CD4-positive, alpha-beta T cell treated with Interferon gamma for 1 hour (primary cell): Measurements from ENCODE around the gene GANAB.
"Not testable (repeated sequence)": the region's sequence is repeated elsewhere in the genome, so short reads cannot be mapped to it uniquely, and the experiment has no call there.

Experiments used
- DNase-seq: peaks from one replicate; pipeline ENCODE4 v3.0.0-alpha.2; 2020

The GANAB gene

DNA sequence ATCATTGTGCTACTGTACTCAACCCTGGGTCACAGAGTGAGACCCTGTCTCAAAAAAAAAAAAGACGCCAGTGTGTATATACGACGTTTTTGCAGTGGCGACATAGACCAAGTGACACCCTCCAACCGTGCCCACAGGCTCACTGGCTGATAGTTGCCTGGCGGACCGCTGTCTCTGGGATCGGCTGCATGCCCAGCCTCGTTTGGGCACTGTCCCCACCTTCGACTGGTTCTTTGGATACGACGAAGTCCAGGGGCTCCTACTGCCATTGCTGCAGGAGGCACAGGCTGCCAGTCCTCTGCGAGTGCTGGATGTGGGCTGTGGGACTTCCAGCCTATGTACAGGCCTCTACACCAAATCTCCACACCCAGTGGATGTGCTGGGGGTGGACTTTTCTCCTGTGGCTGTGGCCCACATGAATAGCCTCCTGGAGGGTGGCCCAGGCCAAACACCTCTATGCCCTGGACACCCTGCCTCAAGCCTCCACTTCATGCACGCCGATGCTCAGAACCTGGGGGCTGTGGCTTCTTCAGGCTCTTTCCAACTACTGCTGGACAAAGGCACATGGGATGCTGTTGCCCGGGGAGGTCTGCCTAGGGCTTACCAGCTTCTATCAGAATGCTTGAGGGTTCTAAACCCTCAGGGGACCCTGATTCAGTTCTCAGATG is 20.0 kb upstream of the GANAB start:
- no peak for DNase-seq

DNA sequence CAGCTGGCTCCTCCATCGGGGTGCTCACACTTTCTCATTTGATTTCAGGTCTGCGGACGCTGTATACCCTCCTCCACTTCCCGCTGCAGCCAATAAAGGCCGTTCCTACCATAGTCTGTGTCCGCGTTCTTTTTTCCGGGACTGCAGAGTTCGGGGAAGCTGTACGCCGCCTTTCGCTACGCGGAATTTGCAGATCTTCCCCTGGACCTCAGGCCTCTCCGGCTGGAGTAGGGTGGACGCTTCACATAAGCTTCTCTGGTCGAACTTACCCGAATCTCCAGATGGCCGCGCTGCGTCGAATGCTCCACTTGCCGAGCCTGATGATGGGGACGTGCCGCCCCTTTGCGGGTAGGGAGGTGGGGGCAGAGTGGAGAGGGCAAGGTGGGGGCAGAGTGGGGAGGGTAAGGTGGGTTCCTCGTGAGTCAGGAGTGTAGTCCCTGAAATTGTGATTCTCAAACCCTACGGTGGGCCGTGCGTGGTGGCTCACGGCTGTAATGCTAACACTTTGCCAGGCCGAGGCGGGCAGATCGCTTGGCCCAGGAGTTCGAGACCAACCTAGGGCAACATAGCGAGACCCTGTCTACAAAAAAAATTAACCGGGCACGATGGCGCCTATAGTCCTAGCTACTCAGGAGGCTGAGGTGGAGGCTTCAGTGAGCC is 19.3 kb upstream of the GANAB start:
- DNase-seq, result peak; percentile 58

DNA sequence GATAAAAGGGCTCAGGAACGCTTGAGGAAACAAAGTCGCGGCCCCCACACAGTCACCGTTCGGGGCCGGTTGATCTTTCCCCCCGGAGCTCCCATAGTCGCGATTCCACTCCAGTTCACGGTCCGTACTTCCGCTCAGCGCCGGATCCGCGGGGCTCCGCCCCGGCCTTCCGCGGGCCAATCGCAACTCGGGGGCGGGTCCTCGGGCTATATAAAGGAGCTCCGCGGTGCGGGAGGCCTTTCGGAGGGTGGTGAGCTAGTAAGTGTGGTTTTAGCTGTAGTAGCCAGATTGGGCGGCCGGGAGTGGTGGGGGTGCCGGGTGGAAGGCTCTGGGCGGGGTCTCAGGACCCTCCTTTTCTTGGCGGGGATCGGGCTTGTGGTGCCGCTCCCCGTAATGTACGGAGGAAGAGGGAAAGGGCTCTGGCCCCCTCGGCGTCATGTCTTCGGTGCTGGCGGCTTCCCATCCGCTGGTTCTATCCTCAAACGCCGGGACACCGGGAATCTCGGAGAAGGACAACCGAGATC is 18.7 kb upstream of the GANAB start, which contains the start of the genes C11orf98 and CSKMT:
Gene C11orf98 (minus strand): TSS at position 136 of the 524 bp plus-strand sequence. CDS start 41 bp downstream, at position 95.
Gene CSKMT (plus strand): TSS at position 238 of the 524 bp plus-strand sequence. CDS start 568 bp downstream, outside the sequence.
- DNase-seq, result peak; percentile 92

DNA sequence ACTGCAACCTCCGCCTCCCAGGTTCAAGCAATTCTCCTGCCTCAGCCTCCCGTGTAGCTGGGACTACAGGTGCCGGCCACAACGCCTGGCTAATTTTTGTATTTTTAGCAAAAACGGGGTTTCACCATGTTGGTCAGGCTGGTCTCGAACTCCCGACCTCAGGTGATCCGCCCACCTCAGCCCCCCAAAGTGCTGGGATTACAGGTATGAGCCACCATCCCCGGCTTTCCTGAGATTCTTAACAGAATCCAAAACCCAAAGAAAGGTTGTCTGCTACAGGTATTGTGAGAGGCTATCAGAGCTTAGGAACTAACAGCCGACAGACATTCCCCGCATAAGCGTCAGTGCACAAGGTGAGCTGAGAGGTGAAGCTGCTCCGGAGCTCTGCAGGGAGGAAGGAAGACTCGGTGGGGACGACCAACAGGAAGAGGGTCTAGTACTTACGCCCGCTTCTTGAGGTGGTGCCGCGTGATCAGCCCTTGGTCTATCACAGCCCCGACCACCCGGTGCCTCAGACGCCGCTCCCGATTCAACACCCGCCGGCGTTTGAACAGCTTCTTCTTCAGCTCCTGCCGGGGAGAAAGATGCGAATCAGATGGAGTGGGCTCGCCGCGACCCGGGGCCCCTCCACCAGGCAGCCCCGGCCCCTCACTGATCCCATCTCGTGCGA is 18.1 kb upstream of the GANAB start:
- DNase-seq, result peak; percentile 56

DNA sequence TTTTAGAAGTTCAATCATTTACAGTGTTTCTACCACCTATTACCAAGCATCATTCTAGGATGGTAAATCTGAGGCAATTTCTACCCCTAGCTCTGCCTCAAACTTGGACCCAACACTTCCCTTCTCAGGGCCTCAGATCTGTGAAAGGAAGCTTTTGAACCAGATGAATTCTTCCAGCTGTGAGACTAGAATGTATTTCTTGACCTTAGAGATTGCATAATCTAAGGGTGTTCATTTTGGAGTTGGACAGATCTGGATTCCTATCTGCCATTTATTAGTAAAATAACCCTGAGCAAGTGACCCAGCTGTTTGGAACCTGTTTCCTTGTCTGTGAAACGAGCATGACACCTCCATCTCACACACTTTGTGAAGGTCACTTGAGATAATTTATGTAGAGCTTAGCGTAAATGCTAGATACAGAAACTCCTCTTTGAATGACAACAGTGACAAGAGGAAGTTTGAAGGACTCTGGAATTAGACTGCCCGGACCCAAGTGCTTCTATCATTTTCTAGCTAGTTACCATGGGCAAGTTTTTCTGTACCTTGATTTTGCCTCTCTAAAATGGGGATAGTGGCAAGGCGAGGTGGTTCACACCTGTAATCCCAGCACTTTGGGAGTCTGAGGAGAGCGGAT is 10.5 kb upstream of the GANAB start:
- DNase-seq, result no peak

DNA sequence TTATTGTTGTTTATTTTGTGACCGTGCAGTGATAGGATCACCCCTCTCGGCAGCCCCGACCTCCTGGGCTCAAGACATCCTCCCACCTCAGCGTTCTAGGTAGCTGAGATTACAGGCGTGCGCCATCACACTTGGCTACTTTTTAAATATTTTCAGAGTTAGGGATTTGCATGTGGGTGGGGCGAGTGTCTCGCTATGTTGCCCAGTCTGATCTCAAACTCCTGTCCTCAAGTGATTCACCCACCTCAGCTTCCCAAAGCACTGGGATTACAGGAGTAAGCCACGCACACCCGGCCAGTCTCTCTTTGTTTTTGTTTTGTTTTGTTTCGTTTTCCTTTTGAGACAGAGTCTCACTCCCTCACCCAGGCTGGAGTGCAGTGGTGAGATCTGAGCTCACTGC is 7.9 kb upstream of the GANAB start:
- DNase-seq, result no peak

DNA sequence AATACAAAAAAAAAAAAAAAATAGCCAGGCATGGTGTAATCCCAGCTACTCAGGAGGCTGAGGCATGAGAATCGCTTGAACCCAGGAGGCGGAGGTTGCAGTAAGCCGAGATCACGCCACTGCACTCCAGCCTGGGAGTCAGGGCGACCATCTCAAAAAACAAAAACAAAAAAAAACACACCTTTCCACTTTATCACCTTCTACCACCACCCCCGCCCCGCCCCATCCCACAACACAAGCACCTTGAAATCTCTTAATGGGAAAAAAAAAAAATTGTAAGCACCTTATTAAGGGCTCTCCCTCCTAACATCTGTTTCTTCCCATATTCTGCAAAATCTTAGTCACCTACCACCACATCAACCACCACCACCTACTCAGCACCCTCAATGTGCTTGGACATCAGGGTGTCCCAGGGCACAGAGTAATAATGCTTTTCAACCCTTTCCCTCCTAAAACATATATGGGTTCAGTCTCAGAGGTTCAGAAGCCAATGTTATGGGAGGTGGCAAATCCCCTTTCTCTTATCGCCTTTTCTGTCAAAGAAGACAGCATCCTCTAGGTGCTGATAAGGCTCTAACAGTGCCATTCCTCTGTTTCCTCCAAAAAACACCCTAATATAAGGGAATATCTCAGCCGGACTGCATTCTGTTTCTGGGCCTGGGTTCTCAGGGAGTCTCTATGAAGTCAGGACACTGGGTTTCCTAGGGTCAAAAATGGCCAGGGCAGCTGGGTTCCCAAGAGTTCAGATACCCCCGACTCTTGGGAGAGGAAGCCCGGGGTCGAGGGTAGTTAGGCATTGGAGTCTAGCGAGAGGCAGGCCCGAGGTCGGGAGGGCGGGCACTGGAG is 6.0 kb upstream of the GANAB start:
- DNase-seq, result no peak

DNA sequence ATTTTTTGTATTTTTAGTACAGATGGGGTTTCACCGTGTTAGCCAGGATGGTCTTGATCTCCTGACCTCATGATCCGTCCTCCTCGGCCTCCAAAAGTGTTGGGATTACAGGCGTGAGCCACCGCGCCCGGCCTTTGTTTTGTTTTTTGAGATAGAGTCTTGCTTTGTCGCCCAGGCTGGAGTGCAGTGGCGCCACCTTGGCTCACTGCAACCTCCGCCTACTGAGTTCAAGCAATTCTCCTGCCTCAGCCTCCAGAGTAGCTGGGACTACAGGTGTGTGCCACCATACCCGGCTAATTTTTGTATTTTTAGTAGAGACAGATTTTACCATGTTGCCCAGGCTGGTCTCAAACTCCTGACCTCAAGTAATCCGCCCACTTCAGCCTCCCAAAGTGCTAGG is 3.9 kb upstream of the GANAB start:
- DNase-seq, result not testable (repeated sequence)

DNA sequence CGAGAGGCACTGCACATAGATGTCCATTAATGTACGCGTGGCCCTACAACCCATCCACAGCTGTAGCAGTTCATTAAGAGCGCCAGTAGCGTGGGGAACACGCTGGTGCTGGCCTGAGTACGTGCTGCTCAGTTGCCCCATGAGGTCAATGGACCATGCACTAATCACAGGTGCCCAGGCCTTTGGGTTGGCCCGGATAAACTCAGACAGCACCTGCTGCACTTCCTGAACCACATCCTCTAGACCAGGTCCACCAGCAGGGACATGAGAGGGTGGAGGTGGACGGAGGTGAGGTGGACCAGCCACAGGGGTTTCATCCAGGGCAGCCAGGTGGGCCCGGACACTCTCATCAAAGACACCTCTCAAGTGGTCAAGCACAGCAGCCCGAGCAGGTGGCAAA is 3.1 kb upstream of the GANAB start:
- DNase-seq, result no peak

DNA sequence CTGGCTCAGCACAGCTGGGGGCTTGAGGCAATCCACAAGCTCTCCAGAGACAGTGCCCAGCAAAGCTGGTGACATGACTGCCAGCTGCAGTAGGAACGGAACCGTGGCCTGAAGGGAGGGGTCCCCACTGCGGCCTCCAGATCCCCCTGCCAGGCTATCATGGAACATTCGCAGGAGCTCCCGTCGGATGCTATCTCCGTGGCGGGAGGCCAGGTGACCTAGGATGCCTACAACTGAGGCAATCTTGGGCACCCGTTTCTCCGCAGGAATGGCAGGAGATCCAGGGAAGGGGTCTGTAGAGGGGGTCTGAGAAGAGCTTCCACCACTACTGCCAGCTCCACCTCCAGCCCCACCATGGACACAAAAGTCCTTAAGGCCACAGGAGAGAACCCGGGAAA is 2.6 kb upstream of the GANAB start:
- no peak for DNase-seq

DNA sequence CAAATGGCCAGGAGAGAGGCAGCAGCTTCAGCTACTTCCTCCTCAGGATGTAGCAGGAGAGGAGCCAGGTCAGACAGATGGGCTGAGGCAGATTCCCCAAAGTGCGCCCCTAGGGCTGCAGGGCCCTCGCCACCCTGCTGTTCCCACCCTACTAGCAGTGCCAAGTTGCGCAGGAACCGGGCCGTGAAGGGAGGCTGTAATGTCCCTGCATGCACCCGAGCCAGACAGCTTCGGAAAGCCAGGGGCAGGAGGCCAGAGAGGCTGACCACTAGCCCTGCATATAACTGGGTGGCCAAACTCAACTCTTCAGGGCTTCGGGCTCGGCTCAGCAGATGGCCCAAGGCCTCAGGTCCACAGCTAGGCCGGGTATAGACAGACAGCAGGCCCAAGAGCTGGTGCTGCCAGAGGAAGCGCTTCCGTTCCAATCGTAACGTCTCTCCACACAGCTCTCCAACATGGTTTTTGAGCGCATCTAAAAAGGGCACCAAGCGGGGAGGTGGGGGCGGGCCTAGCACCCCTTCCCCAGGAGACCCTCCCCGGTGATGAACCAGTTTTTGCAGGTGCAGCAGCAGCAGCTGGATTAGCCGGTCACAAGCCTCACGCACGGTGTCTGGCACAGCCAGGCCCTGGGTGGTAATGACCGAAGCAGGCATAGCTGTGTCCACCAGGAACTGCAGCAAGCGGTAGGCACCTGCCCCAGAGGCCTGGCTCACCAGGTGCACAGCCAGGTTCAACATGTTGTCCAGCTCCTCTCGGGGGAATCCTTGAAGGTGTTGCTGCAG is 2.0 kb upstream of the GANAB start:
- no peak for DNase-seq

DNA sequence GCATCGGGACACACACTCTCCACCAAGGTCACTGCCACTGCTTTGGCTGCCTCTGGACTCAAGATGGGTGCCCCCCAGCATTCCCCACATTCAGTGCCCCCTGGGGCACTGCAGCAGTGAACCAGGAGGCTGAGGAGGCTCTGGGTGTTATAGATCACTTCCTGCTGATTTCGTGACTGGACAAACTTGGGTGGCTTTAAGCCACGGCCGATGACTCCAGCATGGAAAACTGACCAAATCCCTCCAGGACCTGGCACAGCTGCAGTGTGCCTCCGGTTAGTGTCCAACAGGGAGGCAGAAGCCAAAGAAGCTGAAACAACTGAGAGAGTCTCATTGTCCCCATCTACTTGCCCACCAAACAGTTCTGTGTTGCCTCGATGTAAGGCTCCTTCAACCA is 1.2 kb upstream of the GANAB start:
- no peak for DNase-seq

DNA sequence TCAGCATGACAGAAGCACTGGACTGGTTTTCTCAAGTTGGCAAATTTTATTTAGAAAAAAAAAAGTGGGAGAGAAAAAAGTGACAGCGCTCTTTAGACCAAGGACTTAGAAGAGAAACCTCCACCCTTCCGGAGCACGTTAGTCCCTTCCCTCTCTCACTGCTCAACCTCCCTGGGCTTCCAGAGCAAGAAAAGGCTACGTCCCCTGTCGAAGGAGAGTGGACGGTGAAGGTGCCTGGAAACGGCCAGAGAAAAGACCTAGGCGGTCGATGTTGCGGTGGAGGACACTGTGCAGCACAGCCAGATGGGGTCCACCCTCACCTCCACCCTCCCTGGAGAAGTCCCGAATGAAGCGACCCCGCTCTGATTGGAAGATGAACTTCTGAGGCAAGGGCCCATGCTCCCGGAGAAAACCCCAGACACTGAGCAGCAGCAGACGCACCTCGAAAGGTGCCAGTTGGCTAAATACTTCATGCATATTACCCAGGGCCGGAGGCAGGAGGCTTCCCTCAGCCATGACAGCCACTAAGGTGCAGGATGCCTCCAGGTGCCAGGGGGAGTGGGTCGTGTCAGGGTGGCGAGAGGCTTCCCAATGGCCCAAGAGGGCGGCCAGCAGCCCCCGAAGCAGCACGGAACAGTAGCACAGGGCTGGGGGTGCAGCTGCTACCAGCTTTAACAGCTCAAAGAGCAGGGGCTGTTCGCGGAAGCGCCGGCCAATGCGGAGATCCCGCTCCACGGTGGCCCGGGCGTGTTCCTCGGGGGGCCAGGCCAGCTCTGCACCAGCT is 604 bp upstream of the GANAB start:
- no peak for DNase-seq

DNA sequence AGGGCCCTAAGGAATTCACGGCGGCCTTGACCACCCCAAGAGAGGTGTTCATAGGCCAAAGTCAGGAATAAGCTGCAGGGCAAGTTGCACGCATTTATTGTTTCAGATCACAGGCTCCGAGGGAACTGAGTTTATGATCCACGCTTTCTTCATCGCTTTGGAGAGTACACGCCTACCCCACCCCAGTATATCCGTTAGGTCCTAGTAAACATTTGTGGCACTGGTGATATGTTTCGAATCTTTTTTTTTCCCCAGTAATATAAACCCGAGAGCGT is 805 bp downstream of the GANAB start:
- no peak for DNase-seq

DNA sequence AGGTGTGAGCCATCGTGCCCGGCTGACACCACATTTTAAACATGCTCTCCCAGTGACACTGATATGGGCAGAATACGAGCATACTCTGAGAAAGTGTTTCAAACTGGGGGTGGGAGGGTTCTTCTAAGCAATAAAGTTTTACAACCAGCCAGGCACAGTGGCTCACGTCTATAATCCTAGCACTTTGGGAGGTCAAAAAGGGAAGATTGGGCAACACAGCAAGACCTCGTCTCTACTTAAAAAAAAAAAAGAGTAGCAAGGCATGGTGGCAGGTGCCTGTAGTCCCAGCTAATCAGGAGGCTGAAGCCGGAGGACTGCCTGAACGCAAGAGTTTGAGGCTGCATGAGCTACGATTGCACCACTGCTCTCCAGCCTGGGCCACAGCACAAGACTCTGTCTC is 2.2 kb downstream of the GANAB start:
- DNase-seq, result no peak

DNA sequence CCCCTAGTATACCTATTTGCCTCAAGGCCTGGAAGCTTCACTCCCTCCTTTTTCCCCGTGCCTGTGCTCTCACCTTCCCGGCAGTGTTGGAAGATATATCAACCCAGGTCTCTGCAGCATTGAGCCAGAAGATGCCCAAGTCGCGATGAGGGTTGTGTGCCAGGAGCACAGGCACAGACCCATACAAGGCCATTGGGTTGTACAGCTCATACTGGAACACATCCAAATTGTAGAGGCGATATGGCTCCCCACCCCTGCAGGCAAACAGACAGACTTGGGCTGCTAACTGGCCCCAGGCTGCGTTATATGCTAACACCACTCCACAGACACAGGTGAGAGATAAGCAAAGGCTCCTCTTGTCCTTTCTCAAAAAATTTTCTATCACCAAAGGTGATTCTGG is 13.9 kb downstream of the GANAB start:
- no peak for DNase-seq

DNA sequence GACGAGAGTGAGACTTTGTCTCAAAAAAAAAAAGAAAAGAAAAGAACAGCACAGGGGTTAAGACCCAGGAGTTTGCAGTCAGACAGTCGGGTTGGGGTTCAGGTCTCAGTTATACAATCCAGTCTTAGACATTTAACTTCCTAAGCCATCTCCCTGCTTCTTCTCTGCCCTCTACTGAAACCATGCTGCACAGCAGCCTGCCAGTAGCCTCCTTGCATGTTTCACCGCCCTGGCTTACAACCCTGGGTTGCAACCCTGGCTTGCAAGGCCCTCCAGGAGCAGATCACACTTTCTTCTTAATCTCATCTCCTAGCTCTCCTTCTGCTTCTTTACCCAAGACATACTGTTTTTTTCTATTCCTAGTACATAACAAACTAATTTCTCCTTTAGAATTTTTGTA is 18.7 kb downstream of the GANAB start:
- no peak for DNase-seq

DNA sequence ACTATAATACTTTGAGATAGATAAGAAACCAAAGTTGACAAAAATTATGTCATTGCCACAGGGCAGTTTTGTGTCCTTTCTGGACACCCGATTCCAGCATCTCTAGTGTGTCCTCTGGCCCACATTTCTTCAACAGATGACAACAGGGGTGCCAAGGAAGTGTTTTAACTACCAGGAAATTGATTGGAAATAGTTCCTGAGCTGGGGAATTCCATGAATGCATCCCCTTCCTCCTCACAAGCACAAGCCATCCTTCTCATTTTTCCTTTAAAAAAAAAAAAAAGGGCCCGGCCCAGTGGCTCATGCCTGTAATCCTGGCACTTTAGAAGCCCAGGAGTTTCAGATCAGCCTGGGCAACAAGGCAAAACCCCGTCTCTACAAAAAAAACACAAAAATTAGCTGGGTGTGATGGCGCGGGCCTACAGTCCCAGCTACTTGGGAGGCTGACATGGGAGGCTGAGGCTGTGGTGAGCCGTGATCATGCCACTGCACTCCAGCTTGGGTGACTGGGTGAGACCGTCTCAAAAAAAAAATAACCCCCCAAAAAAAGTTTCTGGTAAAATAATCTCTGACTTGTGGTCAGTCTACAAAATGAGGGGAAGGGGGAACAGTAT is 23.8 kb downstream of the GANAB start:
- DNase-seq, result no peak

DNA sequence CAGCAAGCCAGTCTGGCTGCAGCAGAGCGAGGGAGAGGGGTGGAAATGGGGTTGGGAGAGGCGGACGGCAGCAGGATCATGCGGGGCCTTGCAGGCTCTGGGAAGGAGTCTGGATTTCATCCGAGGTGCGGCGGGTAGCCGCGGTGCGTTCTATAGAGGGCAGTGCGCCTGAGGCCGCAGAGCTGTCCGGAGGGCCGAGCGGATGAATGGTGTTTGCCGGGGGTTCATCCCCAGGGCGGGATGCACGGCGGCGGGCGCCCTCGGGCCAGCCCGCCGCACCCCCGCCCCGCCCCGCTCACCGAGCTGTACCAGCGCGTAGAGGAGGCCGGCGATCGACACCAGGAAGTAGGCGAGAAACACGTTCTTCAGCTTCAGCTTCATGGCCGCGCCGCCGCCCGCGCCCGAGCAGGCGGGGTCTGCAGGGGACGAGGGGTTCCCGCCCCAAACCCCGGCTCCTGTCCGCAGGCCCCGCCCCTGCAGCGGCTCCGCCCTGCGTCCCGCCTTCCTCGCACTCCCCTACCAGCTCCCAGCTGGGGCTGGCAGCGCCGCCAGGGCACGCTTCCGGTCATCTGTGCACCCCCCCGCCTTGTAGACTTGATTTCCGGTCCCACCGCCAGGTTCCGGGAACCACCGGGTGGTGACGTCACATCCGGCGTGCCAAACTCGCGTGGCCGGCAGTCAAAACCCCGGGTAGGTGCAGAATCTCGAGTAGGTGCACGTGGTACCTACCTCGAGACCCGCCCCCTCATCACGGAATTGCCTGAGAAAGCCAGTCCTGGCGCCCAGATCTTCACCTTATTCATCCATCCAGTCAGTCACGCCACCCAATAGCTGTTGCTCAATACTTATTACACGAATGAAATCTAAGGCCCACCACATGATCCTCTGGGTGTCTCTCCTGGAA is 24.6 kb downstream of the GANAB start, which contains the start of gene B3GAT3:
Gene B3GAT3 (minus strand): TSS at position 420 of the 904 bp plus-strand sequence. CDS start 39 bp downstream, at position 381.
- peak; percentile 98 for DNase-seq
